GM12891 (cell line): ENCODE data around the gene PPDPF.

Source experiments
- PAX5 ChIP-seq: IDR thresholded peaks from 2 replicates; pipeline ENCODE4 v1.6.1; 2011; ENCODE audit warnings: low read length, moderate library complexity, mild to moderate bottlenecking; ENCODE audit not compliant: insufficient read depth, severe bottlenecking
- POLR2A ChIP-seq: IDR thresholded peaks from 2 replicates; pipeline ENCODE4 v1.6.1; 2011; ENCODE audit warnings: low read depth, low read length, control low read depth
- POLR2AphosphoS5 ChIP-seq: IDR thresholded peaks from 2 replicates; pipeline ENCODE4 v1.6.1; 2011; ENCODE audit warnings: low read depth, low read length, control low read depth
- TAF1 ChIP-seq: IDR thresholded peaks from 2 replicates; pipeline ENCODE4 v1.6.1; 2011; ENCODE audit warnings: low read depth, low read length, control low read depth

- TF ChIP-seq POLR2A (no peak), TAF1 (no peak), POLR2AphosphoS5 (no peak), PAX5 (no peak)
Observed at GRCh38 chr20:63555661-63556381, 35.3 kb downstream of the PPDPF start.
